ENCODE results near the gene LYPLAL1. TPM values are rescaled to one million over a fixed set of nuclear protein-coding genes. Genes with fewer than 3 reads are reported as not detected.

Gene LYPLAL1
- total RNA-seq, 1 experiment from 2014 or later: 21.1 TPM

DNA sequence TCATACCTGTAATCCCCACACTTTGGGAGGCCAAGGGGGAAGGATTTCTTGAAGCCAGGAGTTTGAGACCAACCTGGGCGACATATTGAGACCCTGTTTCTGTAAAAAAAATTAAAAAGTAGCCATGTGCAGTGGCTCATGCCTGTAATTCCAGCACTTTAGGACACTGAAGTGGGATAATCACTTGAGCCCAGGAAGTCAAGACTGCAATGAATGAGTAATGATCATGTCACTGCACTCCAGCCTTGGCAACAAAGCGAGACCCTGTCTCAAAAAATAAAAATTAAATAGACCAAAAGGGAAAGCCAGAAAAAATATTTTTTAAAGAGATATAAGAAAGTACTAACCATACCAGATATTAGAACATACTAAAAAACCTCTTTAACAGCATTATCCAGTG, 44.7 kb upstream of the LYPLAL1 start:
- H2BK20ac ChIP-seq (ENCODE audit: low read depth, low read length, poor library complexity, severe bottlenecking): no peak overlapping the region
- no peaks in the 10 kb centered on the region for H3K79me2 ChIP-seq (ENCODE audit: insufficient read depth, low read length)
- H3K23me2 ChIP-seq (ENCODE audit: insufficient read length, low read depth, low read length, poor library complexity, severe bottlenecking): no peaks in the 10 kb centered on the region
- H3K27ac ChIP-seq (ENCODE audit: insufficient read length, low read depth, low read length): no peak overlapping the region
- H3K4me1 ChIP-seq (ENCODE audit: insufficient read depth, low read length): no peaks in the 10 kb centered on the region
- no peak for DNase-seq
- TF ChIP-seq, protein P1, sequence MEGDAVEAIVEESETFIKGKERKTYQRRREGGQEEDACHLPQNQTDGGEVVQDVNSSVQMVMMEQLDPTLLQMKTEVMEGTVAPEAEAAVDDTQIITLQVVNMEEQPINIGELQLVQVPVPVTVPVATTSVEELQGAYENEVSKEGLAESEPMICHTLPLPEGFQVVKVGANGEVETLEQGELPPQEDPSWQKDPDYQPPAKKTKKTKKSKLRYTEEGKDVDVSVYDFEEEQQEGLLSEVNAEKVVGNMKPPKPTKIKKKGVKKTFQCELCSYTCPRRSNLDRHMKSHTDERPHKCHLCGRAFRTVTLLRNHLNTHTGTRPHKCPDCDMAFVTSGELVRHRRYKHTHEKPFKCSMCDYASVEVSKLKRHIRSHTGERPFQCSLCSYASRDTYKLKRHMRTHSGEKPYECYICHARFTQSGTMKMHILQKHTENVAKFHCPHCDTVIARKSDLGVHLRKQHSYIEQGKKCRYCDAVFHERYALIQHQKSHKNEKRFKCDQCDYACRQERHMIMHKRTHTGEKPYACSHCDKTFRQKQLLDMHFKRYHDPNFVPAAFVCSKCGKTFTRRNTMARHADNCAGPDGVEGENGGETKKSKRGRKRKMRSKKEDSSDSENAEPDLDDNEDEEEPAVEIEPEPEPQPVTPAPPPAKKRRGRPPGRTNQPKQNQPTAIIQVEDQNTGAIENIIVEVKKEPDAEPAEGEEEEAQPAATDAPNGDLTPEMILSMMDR (conservative IDR thresholded peaks at IDR 0.05): no peak
- no peak overlapping the region for H4K91ac ChIP-seq (ENCODE audit: insufficient read length, low read depth, low read length)
- no peak overlapping the region for H4K8ac ChIP-seq (replicated peaks; ENCODE audit: insufficient read length, low read depth, low read length)
- no peak overlapping the region for H3K9ac ChIP-seq (ENCODE audit: extremely low read depth, insufficient read length, low read length)
- Mint-ChIP-seq H3K27me3 (ENCODE audit: low read depth) (no peaks in the 10 kb centered on the region), H3K36me3 (ENCODE audit: insufficient read depth in 1 of 3, low read depth in 3 of 3) (no peaks in the 10 kb centered on the region), H3K4me1 (peaks cover 4 to 6% of the 10 kb centered on the region in 2 experiments), H3K9me3 (no peaks in the 10 kb centered on the region), H3K4me3 (no peak overlapping the region), H3K27ac (no peak overlapping the region)
- no peak overlapping the region for H3K23ac ChIP-seq (ENCODE audit: insufficient read length, low read depth, low read length)
- H3T11ph ChIP-seq (ENCODE audit: low read length): no peak overlapping the region
- H3K4me2 ChIP-seq (ENCODE audit: insufficient read depth, insufficient read length, low read length): no peak overlapping the region
- no peak overlapping the region for H3K56ac ChIP-seq (ENCODE audit: insufficient read length, low read depth, low read length)
- H2BK120ac ChIP-seq (ENCODE audit: low read depth, low read length, poor library complexity, severe bottlenecking): no peak overlapping the region
- WGBS (ENCODE audit: extremely low coverage, insufficient read length, low lambda C conversion rate): no CpG with 5 or more reads among the region's 2 CpGs
- no peak overlapping the region for H2AK5ac ChIP-seq (ENCODE audit: insufficient read length, low read length)
- no peaks in the 10 kb centered on the region for H3K9me3 ChIP-seq (ENCODE audit: control insufficient read depth, low read depth, low read length)
- no peak overlapping the region for H2BK15ac ChIP-seq (ENCODE audit: low read depth, low read length)
- H4K5ac ChIP-seq (ENCODE audit: insufficient read length, low read depth, low read length): no peak overlapping the region
- H4K20me1 ChIP-seq (ENCODE audit: control insufficient read depth, insufficient read depth, insufficient read length): no peaks in the 10 kb centered on the region
- H2BK12ac ChIP-seq (ENCODE audit: insufficient read length, low read depth, low read length): no peak overlapping the region
- H2AFZ ChIP-seq (ENCODE audit: low read length): no peak overlapping the region
- H3K4ac ChIP-seq (ENCODE audit: low read depth, low read length): no peak overlapping the region
- no peak overlapping the region for H3K14ac ChIP-seq (ENCODE audit: insufficient read depth, low read length)
- no peak overlapping the region for H3K18ac ChIP-seq (ENCODE audit: insufficient read length, low read depth, low read length)
- H2BK5ac ChIP-seq (ENCODE audit: insufficient read length, low read length): no peak overlapping the region
- H3K79me1 ChIP-seq (ENCODE audit: insufficient read depth, low read depth, low read length, poor library complexity, severe bottlenecking): no peaks in the 10 kb centered on the region
- no peaks in the 10 kb centered on the region for H3K27me3 ChIP-seq (ENCODE audit: insufficient read depth, low read length)
